Fibroblast of skin of left biceps (primary cell): ENCODE results near the gene EGFR.

Source experiments
- DNase-seq, 2 experiments: peaks; one replicate each; pipeline ENCODE4 v3.0.0-alpha.2; 2013; ENCODE audit warnings: low read depth in 2 of 2

The EGFR gene

DNA sequence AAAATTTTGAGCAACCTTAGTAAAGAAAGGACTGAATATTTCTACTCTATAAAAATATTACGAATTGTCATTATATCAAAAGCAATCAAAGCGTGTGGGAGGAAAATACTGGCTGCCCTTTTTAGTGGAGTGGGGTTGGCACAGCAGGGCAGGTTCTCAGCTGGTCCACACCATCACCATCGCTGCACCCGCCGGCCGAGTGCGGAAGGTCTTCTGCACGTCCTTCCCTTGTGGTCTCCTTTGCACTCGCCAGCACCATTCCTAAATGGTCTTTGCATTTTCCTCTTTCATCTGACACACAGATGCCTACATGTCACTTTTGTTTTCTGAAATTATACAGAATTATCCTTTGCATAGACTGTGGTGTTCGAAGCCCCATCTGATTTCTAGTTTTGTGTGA lies 229.7 kb downstream of the EGFR start:
- no peak for DNase-seq

DNA sequence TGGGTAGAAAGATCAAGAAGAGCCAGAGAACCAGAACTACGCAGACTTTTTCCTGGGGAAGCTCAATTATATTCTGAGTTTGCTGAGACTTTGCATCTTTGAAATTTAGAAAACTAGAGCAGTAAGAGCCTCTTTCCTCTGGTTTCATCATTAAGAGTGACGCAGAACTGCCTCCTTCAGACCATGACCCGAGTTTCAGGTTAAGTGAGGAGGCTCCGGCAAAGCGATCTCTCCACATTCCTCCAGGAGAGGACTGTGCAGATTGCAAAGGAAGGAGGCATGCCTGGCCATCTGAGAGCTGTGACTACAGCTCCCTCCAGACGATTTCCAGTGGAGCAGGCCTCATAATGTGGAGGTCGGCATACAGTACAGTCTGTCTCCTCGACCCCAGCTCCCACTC lies 230.5 kb downstream of the EGFR start:
- DNase-seq = no peak

GRCh38 chr7:55250313-55250712 lies 231.5 kb downstream of the EGFR start:
- no peak for DNase-seq

GRCh38 chr7:55251313-55251712 lies 232.5 kb downstream of the EGFR start:
- DNase-seq = no peak

- no peak for DNase-seq
These were observed 233.1 kb downstream of the EGFR start for GRCh38 chr7:55251911-55252310.

- DNase-seq = no peak
These were observed 233.6 kb downstream of the EGFR start for GRCh38 chr7:55252386-55252785.

- no peak for DNase-seq
These were observed 234.4 kb downstream of the EGFR start for GRCh38 chr7:55253188-55253587.

GRCh38 chr7:55254242-55254595 lies 235.4 kb downstream of the EGFR start:
- DNase-seq = no peak

GRCh38 chr7:55254596-55255495 lies 236.0 kb downstream of the EGFR start:
- DNase-seq = no peak

DNA sequence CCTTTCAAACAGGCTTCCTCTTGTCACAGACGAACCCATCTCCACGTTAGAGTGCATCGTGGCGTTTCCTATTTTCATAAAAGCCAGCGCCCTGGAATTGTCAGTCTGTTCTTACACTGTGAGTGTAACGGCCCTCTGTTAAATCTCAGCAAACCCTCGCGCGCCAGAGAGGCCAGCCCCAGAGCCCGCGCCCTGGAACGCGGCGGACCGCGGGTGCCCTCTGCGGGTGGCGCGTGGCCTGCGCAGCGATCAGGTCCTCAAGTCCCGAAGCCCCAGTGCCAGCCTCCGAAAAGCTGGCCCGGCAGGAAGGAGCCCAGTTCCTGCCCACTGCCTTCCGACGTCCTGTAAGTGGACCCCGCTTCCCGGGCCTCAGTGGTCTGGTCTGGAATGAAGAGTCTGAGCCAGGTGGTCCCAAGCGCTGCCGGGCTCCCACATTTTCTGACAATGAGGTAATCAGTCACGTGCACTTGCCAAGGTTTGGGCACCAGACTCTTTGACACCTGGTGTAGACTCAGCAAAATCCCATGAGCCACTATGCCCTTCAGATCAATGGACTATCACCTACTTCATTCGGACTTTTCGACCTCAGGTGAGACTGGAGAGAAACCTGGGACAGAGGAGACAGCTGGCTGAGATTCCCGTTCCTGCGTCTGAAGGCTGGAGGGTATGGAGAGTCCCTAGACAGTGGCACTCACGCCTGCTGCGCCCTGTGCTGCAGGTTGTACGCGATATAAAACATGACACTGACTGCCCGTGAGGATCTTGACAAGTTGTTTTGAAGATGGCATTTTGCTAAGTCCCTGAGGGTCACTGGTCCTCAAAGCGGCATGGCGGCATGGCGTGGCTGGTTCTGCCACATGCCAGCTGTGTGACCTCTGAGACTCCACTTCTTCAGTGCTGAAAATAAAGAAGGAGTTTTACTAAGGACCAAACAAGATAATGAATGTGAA lies 237.0 kb downstream of the EGFR start:
- DNase-seq = peak; percentile 33 to 48

DNA sequence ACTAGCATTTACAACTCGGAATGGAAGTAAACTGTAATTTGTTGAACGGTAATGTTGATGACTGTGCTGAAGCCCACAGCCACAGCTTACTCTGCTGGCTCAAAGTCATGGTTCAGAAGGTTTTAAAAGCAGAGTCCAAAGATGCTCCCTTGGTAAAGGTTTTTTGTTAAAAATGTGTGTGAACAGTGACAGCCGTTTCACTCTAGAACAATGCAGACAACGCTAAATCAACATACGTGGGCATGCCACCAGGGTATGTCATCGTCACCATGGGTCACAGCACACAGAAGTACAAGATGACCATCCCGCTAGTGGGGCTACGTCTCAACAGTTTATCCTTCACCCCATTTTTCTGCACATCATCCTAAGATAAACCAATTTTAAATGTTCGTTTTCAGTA lies 239.8 kb downstream of the EGFR start:
- DNase-seq = no peak

DNA sequence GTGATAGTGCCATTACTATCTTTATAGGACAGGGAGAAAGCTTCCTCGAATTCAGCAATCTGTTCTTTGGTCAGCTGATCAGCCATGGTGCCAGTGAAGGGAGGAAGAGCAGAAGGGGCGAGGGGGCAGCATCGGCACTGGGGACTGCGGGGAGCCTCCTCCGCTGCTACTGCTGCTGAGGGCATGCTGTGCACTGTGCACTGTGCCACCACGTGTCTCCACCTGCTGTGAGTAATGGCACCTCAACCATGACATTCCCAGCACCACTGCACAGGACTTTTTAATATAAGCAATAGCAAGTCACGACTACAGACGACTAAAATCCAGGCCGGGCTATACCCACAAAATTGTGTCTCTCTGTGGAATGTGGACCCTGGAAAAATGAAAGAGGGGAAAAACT lies 241.4 kb downstream of the EGFR start:
- DNase-seq = no peak

DNA sequence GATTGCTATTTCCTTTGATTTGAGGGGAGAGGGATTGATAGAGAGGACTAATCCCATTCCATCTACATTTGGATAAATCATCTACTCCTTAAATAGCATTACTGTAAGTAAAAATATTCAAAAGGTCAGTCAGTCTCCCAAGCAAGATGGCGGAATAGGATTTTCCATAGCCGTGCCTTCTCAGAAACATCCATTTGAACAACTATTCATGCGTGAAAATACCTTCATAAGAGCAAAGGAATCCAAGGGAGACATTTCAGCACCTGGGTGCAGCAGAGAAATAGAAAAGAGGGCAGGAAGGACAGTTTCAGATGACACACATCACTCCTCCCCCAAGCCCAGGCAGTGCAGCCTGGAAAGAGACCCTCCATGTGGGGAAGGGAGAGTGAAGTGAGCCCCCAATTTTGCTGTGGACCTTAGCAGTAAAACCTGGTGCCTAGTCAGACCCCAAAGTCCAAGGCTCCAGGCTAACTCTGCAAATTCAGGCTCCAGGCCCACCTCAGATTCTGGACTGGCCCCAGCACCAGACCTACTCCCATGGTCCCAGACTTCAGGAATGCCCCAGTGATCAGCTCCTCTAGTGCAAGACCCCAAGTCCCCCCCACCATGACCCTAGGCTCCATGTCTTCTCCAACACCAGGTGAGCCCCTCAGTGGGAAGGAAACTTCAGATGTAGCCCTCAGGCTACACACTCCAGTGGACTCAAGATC lies 242.0 kb downstream of the EGFR start:
- DNase-seq = no peak
